A673 (cell line): Measurements from ENCODE around the gene MYLK.

Experiments
- EZH2 ChIP-seq: fragments of 200-600 bp; sonication (generic); IDR thresholded peaks from 2 replicates; pipeline ENCODE4 v1.6.1; 2017; ENCODE audit warnings: borderline replicate concordance, low read depth, mild to moderate bottlenecking, mixed read lengths, antibody characterized with exemption, low read length; ENCODE audit not compliant: poor library complexity, severe bottlenecking
- TF ChIP-seq, protein P1 (sequence below): fragments of 300-800, 200-600 bp; sonication (generic); conservative IDR thresholded peaks from 2 replicates; pipeline ENCODE4 v1.5.1; 2017; ENCODE audit warnings: low read depth, mild to moderate bottlenecking, antibody characterized with exemption, low read length, moderate library complexity, mixed read lengths

DNA sequence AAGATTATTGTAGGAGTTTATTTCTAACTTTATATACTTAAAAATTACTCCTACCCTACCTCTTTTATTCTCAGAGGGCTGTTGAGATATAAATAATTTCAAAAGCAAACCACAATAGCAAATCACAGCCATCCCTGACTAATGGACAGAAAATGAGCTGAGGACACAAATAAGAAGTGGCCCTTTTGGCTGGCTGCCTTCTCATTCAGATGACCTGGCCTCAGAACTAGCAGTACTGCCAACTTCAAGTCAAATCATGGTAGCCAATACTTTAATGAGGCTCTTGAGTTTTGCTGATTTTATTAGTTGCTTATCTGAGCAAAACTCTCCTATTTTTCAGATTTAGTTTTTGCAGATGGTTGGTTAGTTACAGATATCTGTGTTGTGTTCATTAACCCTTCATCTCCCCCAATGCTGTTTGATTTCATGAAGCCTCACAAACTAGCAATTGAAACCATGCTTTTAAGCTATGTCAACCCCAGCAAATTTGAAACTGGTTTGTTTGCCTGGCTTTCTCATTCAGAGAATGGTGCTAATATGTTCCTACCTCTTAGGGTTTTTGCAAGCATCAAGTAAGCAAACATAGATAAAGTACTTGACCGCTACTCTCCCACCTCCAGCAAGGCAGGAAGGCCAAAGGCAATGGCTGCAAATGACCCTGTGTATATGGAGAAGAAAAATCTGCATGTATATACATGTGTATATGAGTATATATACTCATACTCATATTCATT lies 225.8 kb downstream of the MYLK start:
- no peak for TF ChIP-seq EZH2
- TF ChIP-seq, protein P1, sequence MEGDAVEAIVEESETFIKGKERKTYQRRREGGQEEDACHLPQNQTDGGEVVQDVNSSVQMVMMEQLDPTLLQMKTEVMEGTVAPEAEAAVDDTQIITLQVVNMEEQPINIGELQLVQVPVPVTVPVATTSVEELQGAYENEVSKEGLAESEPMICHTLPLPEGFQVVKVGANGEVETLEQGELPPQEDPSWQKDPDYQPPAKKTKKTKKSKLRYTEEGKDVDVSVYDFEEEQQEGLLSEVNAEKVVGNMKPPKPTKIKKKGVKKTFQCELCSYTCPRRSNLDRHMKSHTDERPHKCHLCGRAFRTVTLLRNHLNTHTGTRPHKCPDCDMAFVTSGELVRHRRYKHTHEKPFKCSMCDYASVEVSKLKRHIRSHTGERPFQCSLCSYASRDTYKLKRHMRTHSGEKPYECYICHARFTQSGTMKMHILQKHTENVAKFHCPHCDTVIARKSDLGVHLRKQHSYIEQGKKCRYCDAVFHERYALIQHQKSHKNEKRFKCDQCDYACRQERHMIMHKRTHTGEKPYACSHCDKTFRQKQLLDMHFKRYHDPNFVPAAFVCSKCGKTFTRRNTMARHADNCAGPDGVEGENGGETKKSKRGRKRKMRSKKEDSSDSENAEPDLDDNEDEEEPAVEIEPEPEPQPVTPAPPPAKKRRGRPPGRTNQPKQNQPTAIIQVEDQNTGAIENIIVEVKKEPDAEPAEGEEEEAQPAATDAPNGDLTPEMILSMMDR: no peak
